ENCODE data around the gene ZNRF3. TPM values are rescaled to one million over a fixed set of nuclear protein-coding genes. Genes with fewer than 3 reads are reported as not detected.

ZNRF3 gene
- total RNA-seq, 1 donor from 2014 or later = 6.7 TPM

DNA sequence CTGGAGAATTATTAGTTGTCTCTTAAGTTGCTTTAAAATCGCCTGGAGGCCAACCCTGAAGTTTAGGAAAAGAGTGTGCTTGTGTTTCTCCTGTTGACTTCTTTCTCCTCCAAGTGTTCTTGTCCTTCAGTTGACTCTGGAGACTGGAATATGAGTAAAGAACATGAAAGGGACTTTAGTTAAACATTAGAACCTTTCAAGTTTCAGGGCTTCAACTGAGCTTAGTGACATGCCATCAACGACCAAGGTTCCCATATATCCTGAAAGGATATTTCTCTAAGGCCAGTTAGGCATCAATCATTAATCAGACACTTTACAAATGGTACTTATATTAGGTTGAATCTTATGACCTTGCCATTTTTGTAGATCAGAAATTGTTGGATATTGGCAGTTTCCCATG, 70.0 kb downstream of the ZNRF3 start:
- Mint-ChIP-seq H3K9me3 (ENCODE audit: low read depth) (peaks cover 2% of the 10 kb centered on the region), H3K4me1 (ENCODE audit: low read depth) (peaks cover 50% of the 10 kb centered on the region), H3K27ac (ENCODE audit: unreplicated experiment) (peak overlapping the region; percentile 54), H3K4me3 (ENCODE audit: unreplicated experiment) (no peak overlapping the region), H3K27me3 (ENCODE audit: low read depth) (no peaks in the 10 kb centered on the region), H3K36me3 (ENCODE audit: low read depth) (no peaks in the 10 kb centered on the region)
- TF ChIP-seq, protein P1, sequence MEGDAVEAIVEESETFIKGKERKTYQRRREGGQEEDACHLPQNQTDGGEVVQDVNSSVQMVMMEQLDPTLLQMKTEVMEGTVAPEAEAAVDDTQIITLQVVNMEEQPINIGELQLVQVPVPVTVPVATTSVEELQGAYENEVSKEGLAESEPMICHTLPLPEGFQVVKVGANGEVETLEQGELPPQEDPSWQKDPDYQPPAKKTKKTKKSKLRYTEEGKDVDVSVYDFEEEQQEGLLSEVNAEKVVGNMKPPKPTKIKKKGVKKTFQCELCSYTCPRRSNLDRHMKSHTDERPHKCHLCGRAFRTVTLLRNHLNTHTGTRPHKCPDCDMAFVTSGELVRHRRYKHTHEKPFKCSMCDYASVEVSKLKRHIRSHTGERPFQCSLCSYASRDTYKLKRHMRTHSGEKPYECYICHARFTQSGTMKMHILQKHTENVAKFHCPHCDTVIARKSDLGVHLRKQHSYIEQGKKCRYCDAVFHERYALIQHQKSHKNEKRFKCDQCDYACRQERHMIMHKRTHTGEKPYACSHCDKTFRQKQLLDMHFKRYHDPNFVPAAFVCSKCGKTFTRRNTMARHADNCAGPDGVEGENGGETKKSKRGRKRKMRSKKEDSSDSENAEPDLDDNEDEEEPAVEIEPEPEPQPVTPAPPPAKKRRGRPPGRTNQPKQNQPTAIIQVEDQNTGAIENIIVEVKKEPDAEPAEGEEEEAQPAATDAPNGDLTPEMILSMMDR (IDR thresholded peaks at IDR 0.05) = no peak
- DNase-seq (ENCODE audit: low spot score) = no peak

DNA sequence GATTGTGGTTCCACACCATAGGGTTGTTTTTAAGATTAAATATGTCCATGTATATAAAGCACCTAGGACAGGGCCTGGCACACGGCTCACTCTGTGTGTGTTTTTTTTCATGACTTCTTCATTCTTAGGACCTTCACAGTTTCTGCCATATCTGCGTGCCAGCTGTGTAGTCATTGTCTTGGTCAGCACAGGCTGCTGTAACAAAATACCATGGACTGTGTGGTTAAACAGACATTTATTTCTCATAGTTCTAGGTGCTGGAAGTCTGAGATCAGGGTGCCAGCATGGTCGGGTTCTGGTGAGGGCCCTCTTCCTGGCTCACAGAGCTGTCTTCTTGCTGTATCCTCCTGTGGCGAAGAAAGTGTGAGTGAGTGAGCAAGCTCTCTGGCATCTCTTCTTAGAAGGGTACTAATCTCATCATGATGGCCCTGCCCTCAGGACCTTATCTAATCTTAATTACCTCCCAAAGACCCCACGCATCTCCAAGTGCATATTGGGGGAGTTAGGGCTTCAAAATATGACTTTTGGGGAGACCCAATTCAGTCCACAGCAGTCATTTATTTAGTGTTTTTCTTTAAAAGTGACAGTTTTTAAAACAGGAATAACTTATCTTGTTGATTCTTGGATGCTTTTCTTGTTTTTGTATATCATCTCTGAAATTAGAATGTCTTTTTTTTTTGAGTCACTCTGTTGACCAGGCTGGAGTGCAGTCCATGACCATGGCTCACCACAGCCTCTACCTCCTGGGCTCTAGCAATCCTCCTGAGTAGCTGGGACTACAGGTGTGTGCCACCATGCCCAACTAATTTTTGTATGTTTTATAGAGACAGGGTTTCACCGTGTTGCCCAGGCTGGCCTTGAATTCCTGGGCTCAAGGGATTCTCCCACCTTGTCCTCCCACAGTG, 70.9 kb downstream of the ZNRF3 start:
- Mint-ChIP-seq H3K36me3 (ENCODE audit: low read depth) (no peaks in the 10 kb centered on the region), H3K27ac (ENCODE audit: unreplicated experiment) (no peak overlapping the region), H3K4me1 (ENCODE audit: low read depth) (peaks cover 49% of the 10 kb centered on the region), H3K27me3 (ENCODE audit: low read depth) (no peaks in the 10 kb centered on the region), H3K4me3 (ENCODE audit: unreplicated experiment) (no peak overlapping the region), H3K9me3 (ENCODE audit: low read depth) (no peaks in the 10 kb centered on the region)
- no peak for DNase-seq (ENCODE audit: low spot score)
- TF ChIP-seq, protein P1 (IDR thresholded peaks at IDR 0.05) = no peak

DNA sequence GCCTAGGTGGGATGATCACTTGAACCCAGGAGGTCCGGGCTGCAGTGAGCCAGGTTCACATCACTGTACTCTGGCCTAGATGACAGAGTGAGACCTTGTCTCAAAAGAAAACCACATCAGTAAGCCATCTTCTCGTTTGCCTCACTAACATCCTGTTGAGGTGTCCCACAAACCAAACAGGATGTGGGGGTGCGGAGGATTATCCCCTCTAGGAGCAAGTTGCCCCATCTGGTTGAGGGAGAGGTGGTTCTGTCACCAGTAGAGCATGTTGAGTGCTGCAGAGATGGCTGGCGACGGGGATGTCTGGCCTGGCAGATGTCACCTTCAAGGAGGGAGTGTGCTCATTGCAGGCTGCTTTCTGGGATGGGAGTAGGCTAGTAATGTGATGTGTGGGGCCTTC, 72.4 kb downstream of the ZNRF3 start:
- no peak overlapping the region for H3K27ac Mint-ChIP-seq (ENCODE audit: unreplicated experiment)
- H3K4me1 Mint-ChIP-seq (ENCODE audit: low read depth) = peaks cover 33% of the 10 kb centered on the region
- TF ChIP-seq, protein P1 (IDR thresholded peaks at IDR 0.05) = no peak
- H3K36me3 Mint-ChIP-seq (ENCODE audit: low read depth) = no peaks in the 10 kb centered on the region
- DNase-seq (ENCODE audit: low spot score) = no peak
- H3K27me3 Mint-ChIP-seq (ENCODE audit: low read depth) = no peaks in the 10 kb centered on the region
- H3K4me3 Mint-ChIP-seq (ENCODE audit: unreplicated experiment) = no peak overlapping the region
- H3K9me3 Mint-ChIP-seq (ENCODE audit: low read depth) = no peaks in the 10 kb centered on the region

DNA sequence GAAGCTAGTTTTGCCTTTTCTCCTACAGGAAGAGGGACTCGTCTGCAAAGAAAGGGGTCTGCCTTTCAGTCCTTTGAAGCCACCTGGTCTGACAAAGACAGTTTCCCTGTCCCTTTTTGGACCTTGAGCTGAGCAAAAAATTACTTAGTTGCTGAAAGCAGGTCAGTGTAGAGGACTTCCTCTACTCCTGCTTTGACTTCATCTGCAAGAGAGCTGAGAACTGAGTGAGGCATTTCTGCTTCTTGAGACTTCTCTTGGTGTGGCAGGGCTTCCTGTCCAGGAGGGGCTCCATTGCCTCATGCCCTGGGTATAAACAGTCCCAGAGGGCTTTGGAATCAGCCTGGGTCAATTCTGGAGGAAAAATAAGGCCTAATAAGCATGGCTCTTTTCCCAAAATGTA, 73.1 kb downstream of the ZNRF3 start:
- Mint-ChIP-seq H3K27me3 (ENCODE audit: low read depth) (no peaks in the 10 kb centered on the region), H3K27ac (ENCODE audit: unreplicated experiment) (no peak overlapping the region), H3K4me1 (ENCODE audit: low read depth) (peaks cover 30% of the 10 kb centered on the region), H3K9me3 (ENCODE audit: low read depth) (no peaks in the 10 kb centered on the region), H3K36me3 (ENCODE audit: low read depth) (no peaks in the 10 kb centered on the region), H3K4me3 (ENCODE audit: unreplicated experiment) (no peak overlapping the region)
- no peak for DNase-seq (ENCODE audit: low spot score)
- TF ChIP-seq, protein P1 (IDR thresholded peaks at IDR 0.05) = no peak

DNA sequence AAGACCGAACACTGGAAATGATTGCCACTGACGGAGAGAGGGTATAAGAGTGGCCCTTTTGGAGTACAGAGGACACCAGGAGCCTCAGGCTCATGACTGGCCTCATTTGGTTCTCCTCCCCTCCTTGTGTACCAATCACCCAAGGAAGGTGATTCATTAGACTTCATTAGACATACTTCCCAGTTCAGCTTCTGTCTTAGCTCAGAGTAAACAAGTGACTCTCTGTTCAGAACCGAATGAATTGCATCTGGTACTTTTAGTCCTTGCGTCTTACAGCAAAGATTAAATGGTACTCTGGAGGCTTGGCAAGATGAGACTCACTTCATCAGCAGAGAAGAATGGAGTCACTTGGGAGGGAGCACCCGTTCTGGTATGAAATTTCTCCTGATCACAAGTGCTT, 75.2 kb downstream of the ZNRF3 start:
- TF ChIP-seq, protein P1 (IDR thresholded peaks at IDR 0.05) = no peak
- Mint-ChIP-seq H3K27ac (ENCODE audit: unreplicated experiment) (no peak overlapping the region), H3K4me1 (ENCODE audit: low read depth) (peaks cover 12% of the 10 kb centered on the region), H3K36me3 (ENCODE audit: low read depth) (no peaks in the 10 kb centered on the region), H3K9me3 (ENCODE audit: low read depth) (no peaks in the 10 kb centered on the region), H3K4me3 (ENCODE audit: unreplicated experiment) (no peak overlapping the region), H3K27me3 (ENCODE audit: low read depth) (no peaks in the 10 kb centered on the region)
- DNase-seq (ENCODE audit: low spot score) = no peak

Measured in chondrocyte (in vitro differentiated cells).